ENCODE measurements around the gene LPP. TPM values are rescaled to one million over a fixed set of nuclear protein-coding genes. Genes with fewer than 3 reads are reported as not detected.
A peak's percentile ranks its signal among the peaks of the same experiment; 100 is the strongest.

Gene LPP
- total RNA-seq, 2 donors from 2014 or later: 46.6 to 92.4 TPM

DNA sequence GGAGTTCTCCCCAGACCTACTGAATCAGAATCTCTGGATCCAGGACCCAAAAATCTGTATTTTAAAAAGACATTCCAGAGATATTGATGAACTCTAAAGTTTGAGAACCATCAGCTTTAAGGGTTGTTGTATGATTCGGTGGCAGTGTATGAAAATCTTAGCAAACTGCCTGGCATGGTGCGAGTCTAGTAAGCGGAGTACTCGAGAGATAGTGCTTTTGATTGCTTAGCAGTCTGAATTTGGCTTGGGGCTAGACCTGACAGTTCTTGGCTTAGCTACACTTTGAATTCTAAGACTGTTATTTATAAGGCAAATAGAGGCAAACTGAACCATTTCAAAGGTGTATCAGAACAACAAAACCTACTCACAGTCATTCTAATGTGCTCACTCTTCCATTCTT, 329.0 kb downstream of the LPP start:
- no peak for ATAC-seq (replicated peaks)
- Mint-ChIP-seq H3K27me3 (no peaks in the 10 kb centered on the region), H3K36me3 (ENCODE audit: low read depth) (peaks cover 38% of the 10 kb centered on the region), H3K4me1 (peaks cover 7% of the 10 kb centered on the region), H3K4me3 (no peak overlapping the region), H3K27ac (no peak overlapping the region), H3K9me3 (peaks cover 6% of the 10 kb centered on the region)

DNA sequence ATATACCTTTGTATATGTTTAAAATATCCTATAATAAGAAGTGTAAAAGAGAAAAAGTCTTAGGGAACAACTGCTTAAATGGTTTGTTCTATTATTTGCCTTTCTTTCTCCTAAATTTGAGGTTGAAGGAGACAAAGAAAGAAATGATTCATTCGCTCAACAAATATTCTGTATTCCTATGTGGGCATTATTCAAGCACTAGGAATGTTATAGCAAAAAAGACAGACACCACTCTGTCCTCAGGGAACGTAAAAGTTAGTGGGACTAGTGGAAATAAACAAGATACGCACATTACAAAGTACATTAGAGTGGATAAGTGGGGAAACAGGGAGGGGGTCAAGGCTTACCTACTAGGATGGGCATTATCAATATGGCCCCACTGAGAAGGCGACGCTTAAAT, 332.2 kb downstream of the LPP start:
- Mint-ChIP-seq H3K27me3 (no peaks in the 10 kb centered on the region), H3K4me3 (no peak overlapping the region), H3K4me1 (peaks cover 8% of the 10 kb centered on the region), H3K9me3 (peaks cover 6% of the 10 kb centered on the region), H3K36me3 (ENCODE audit: low read depth) (peaks cover 62% of the 10 kb centered on the region), H3K27ac (no peak overlapping the region)
- ATAC-seq (replicated peaks): no peak

DNA sequence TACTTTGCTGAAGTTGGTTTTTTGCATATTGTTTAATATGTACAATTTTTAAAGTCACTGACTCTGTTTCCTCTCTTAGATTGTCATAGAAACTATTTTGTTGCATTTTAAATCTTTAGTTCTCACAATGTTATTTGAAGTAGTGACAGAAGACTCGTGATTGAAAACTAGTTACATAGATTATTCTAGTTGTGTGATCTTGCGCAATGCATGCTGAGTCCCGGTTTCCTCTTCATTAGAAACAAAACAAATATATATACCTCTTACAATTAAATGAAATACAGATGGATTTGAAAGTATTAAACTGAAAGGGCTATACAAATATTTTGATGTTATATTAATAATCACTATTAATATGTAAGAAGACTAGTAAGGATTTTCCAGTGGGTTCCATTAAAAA, 333.0 kb downstream of the LPP start:
- Mint-ChIP-seq H3K27ac (no peak overlapping the region), H3K27me3 (no peaks in the 10 kb centered on the region), H3K4me3 (no peak overlapping the region), H3K36me3 (ENCODE audit: low read depth) (peaks cover 70% of the 10 kb centered on the region), H3K4me1 (peaks cover 6% of the 10 kb centered on the region), H3K9me3 (peaks cover 2% of the 10 kb centered on the region)
- no peak for ATAC-seq (replicated peaks)

DNA sequence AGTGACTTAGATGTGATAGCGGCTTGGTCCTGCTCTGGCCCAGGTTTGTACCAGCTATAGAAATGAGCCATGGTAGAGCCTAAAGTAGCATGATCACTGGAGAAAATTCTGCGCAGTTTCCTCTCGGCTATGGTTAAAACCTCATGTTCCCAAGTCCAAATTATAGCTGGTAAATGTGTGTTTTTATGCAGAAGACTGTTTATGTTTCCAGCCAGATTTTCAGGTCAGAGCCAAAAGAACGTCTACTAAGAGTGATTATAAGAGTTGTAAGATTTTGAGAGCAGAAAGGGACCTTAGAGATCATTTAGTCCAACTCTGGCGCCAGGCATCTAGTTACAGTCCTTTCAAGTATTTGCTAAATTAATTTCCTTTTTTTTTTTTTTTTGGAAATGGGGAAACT, 333.7 kb downstream of the LPP start:
- H3K36me3 Mint-ChIP-seq (ENCODE audit: low read depth): peaks cover 72% of the 10 kb centered on the region
- H3K27ac Mint-ChIP-seq: no peak overlapping the region
- no peak overlapping the region for H3K4me3 Mint-ChIP-seq
- no peak for ATAC-seq (replicated peaks)
- no peaks in the 10 kb centered on the region for H3K9me3 Mint-ChIP-seq
- no peaks in the 10 kb centered on the region for H3K27me3 Mint-ChIP-seq
- H3K4me1 Mint-ChIP-seq: peaks cover 3% of the 10 kb centered on the region

DNA sequence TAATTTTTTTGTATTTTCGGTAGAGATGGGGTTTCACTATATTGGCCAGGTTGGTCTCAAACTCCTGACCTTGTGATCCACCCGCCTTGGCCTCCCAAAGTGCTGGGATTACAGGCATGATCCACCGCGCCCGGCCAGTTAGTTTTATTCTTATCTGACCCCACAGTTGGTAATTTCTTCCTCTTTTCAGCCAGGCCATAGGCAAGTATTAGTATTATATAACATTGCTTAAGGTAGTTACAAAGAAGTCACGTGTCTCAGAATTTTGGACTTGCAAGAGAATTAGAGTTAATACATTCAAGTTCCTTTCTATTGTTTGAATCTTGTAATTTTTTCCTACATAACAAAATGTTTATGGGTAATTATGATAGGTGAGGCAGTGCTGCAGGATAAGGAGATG, 334.8 kb downstream of the LPP start:
- Mint-ChIP-seq H3K27ac (no peak overlapping the region), H3K36me3 (ENCODE audit: low read depth) (peaks cover 77% of the 10 kb centered on the region), H3K4me1 (peaks cover 3% of the 10 kb centered on the region), H3K9me3 (no peaks in the 10 kb centered on the region), H3K4me3 (no peak overlapping the region), H3K27me3 (no peaks in the 10 kb centered on the region)
- ATAC-seq (replicated peaks): no peak

DNA sequence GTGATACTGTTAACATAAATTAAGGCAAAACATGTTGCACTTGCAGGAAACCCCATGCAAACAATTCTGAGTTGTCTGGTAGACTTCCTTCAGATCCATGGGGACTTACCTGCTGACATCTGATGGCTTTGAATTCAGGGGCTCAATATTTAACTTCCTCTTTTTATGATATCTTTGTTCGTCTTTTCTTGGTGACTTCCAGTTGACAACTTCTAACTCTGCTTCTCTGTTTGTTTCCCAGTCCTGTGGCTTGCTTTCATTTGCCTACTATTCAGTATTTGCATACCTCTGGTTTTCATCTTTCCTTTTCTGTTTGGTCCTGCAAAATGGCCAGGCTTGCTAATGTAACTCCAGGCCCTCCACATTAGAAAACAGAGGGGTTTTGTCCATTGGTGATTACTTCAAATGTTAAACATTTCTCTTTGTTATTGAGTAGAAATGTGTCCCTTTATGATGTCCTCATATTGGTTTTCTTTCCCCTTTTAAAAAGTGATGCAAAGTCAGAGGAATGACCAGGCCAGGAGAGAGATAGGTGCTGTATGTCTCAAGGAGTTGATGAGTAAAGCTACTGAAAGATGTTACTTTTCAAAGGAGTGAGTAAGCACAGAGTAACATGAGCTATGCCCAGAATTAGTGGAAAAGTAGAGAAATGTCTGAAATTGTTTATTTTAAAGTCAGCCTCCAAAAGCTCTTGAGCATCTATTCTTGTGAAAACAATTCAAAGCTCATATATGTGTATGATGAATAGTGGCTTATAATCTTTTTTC, 335.9 kb downstream of the LPP start:
- peaks cover 69% of the 10 kb centered on the region for H3K36me3 Mint-ChIP-seq (ENCODE audit: low read depth)
- no peak overlapping the region for H3K27ac Mint-ChIP-seq
- H3K27me3 Mint-ChIP-seq: no peaks in the 10 kb centered on the region
- peaks cover 3% of the 10 kb centered on the region for H3K4me1 Mint-ChIP-seq
- ATAC-seq (replicated peaks): peak; percentile 58
- H3K4me3 Mint-ChIP-seq: no peak overlapping the region
- H3K9me3 Mint-ChIP-seq: no peaks in the 10 kb centered on the region

DNA sequence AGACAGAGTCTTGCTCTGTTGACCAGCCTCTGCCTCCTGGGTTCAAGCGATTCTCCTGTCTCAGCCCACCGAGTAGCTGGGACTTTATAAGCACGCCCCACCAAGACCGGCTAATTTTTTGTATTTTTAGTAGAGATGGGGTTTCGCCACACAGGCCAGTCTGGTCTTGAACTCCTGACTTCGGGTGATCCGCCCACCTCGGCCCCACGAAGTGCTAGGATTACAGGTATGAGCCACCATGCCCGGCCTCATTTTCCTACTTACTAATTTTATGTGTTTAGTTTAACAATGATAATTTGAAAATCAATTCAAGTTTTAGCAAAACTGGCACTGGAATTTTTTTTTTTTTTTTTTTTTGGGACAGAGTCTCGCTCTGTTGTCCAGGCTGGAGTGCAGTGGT, 336.5 kb downstream of the LPP start:
- Mint-ChIP-seq H3K27me3 (no peaks in the 10 kb centered on the region), H3K36me3 (ENCODE audit: low read depth) (peaks cover 63% of the 10 kb centered on the region), H3K9me3 (no peaks in the 10 kb centered on the region), H3K27ac (no peak overlapping the region), H3K4me3 (no peak overlapping the region), H3K4me1 (peaks cover 3% of the 10 kb centered on the region)
- no peak for ATAC-seq (replicated peaks)

DNA sequence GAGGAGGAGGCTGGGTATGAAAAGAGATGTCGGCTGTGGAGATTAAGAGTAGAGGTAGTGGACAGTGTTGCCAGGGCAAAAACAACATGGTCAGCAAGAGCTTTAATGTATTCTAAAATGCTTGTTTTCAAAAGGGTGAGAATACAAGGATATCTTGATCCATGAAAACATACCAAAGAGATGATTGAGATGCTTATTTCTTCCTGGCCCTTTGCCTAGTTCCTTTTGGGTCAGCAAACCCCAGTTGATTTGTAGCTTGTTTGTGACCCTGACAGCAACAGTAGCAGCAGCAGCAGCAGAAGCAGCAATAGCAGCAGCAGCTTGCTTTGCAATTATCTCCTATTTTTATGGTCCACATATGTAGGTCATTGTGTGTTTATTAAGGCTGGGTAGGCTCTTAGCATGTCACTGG, 337.3 kb downstream of the LPP start:
- H3K9me3 Mint-ChIP-seq: no peaks in the 10 kb centered on the region
- H3K36me3 Mint-ChIP-seq (ENCODE audit: low read depth): peaks cover 56% of the 10 kb centered on the region
- H3K4me3 Mint-ChIP-seq: no peak overlapping the region
- peaks cover 3% of the 10 kb centered on the region for H3K4me1 Mint-ChIP-seq
- no peaks in the 10 kb centered on the region for H3K27me3 Mint-ChIP-seq
- H3K27ac Mint-ChIP-seq: no peak overlapping the region
- no peak for ATAC-seq (replicated peaks)

DNA sequence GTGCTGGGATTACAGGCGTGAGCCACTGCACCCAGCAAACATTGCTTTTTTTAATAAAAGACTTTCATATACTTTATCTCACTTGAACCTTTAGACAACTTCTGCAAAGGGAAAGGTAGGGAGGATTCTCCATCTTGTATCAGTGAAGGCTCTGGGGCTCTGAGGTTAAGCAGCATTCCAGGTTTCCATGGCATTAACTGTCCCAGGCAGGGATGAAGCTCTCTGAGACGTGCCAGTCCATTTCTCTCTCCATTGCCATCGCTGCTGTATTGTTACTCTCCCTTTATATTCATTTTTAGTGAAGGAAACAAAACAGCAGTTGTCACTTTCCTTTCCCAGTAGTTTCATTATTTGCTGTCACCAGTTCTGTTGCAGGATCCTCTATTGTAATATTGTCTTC, 342.4 kb downstream of the LPP start:
- no peak for ATAC-seq (replicated peaks)
- H3K4me3 Mint-ChIP-seq: no peak overlapping the region
- no peaks in the 10 kb centered on the region for H3K4me1 Mint-ChIP-seq
- no peaks in the 10 kb centered on the region for H3K9me3 Mint-ChIP-seq
- no peak overlapping the region for H3K27ac Mint-ChIP-seq
- peaks cover 13% of the 10 kb centered on the region for H3K36me3 Mint-ChIP-seq (ENCODE audit: low read depth)
- no peaks in the 10 kb centered on the region for H3K27me3 Mint-ChIP-seq

DNA sequence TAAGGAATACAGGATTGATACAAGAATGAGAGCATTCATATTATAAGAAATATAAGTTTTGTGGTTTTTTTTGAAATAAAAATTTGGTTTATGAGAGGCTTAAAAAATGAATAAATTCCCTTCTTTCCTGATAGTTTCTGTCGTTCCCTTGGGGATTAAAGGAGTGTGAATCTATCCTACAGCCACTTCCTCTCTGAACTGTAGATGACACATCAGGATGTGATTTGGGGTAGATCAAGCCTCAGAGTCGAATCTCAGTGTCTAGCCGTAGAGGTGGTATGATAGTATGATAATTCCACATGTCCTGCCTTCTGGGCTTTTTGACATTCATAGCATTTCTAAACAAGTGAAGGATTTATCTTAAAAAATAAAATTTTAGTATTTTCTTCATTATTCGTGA, 343.1 kb downstream of the LPP start:
- peaks cover under 1% of the 10 kb centered on the region for H3K9me3 Mint-ChIP-seq
- no peak overlapping the region for H3K27ac Mint-ChIP-seq
- H3K36me3 Mint-ChIP-seq (ENCODE audit: low read depth): peaks cover 7% of the 10 kb centered on the region
- H3K4me3 Mint-ChIP-seq: no peak overlapping the region
- no peaks in the 10 kb centered on the region for H3K4me1 Mint-ChIP-seq
- no peaks in the 10 kb centered on the region for H3K27me3 Mint-ChIP-seq
- ATAC-seq (replicated peaks): no peak

DNA sequence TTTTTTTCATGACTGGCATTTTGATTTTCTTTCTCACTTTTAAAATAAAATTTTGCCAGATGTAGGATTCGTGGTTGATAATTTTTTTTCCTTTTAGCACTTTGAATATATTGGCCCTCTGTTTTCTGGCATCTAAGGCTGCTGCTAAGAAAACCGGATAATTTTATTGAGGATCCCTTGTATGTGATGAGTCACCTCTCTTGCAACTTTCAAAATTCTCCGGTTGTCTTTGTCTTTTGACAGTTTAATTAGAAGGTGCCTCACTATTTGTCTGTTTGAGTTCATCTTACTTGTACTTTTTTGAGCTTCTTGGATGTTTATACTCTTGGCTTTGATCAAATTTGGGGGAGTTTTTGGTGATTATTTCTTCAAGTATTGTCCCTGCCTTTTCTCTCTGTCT, 349.7 kb downstream of the LPP start:
- no peak overlapping the region for H3K27ac Mint-ChIP-seq
- no peak for ATAC-seq (replicated peaks)

DNA sequence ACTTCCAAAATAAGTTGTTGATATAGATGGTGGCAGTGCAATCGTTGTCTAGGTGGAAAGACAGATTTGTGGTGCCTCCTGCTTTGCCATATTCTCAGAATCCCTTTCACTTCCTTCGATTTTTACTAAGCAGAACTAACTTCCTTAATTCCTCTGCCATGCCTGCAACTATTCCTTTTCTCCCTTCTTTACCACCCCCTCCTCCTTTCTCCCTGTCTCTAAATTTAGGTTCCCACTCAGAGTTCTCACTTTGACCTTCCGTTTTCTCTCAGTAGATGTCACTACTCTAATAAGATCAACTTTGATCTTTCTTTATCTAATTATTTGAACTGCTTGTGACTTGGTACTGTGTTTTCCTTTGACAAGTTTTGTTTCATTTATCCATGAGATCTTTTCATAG, 351.2 kb downstream of the LPP start:
- no peak overlapping the region for H3K27ac Mint-ChIP-seq
- no peaks in the 10 kb centered on the region for H3K27me3 Mint-ChIP-seq
- H3K4me3 Mint-ChIP-seq: no peak overlapping the region
- peaks cover 11% of the 10 kb centered on the region for H3K36me3 Mint-ChIP-seq (ENCODE audit: low read depth)
- peaks cover 16% of the 10 kb centered on the region for H3K9me3 Mint-ChIP-seq
- no peaks in the 10 kb centered on the region for H3K4me1 Mint-ChIP-seq
- ATAC-seq (replicated peaks): no peak

More for the DNA sequence above, 349.7 kb downstream of the LPP start:
- Mint-ChIP-seq H3K4me3 (no peak overlapping the region), H3K27me3 (no peaks in the 10 kb centered on the region), H3K9me3 (peaks cover 16% of the 10 kb centered on the region), H3K4me1 (no peaks in the 10 kb centered on the region), H3K36me3 (ENCODE audit: low read depth) (peaks cover 11% of the 10 kb centered on the region)

DNA sequence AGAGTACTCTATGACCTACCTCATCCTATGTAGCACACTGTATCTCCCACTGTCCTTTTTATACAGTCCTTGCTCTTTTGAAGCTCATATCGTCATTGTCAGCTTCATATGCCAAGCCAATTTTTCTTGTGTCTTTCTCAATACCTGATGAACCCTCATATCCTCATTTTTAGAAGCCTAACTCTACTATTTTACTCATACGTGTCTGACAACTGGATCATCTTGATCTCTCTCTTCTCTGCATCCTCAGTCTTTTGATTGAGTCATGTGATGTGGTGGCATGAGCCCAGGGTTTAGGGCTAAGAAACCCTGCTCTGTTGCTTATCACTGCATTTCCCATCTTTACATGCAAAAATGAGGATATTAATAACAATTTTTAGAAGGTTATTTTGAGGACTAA, 352.0 kb downstream of the LPP start:
- Mint-ChIP-seq H3K36me3 (ENCODE audit: low read depth) (peaks cover 11% of the 10 kb centered on the region), H3K27me3 (no peaks in the 10 kb centered on the region), H3K4me1 (no peaks in the 10 kb centered on the region), H3K9me3 (peaks cover 16% of the 10 kb centered on the region), H3K4me3 (no peak overlapping the region), H3K27ac (no peak overlapping the region)
- no peak for ATAC-seq (replicated peaks)

DNA sequence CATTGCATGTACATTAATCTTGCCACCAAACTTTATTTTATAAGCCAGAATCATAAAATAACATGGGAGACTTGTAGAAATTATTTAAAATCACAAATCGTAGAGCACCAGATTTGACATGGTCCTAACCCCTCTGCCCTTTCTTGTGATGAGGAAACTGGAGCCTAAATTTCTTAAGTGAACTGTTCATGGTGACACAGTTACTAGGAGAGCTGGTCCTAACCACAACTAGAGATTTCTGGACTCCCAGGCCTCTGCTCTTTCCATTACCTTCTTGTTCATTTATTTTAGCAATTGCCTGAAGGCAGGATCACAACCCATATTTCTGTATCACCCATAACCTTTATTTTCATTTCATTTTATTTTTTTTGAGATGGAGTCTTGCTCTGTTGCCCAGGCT, 352.5 kb downstream of the LPP start:
- Mint-ChIP-seq H3K9me3 (peaks cover 16% of the 10 kb centered on the region), H3K4me3 (no peak overlapping the region), H3K27me3 (no peaks in the 10 kb centered on the region), H3K36me3 (ENCODE audit: low read depth) (peaks cover 11% of the 10 kb centered on the region), H3K27ac (no peak overlapping the region), H3K4me1 (no peaks in the 10 kb centered on the region)
- ATAC-seq (replicated peaks): no peak

DNA sequence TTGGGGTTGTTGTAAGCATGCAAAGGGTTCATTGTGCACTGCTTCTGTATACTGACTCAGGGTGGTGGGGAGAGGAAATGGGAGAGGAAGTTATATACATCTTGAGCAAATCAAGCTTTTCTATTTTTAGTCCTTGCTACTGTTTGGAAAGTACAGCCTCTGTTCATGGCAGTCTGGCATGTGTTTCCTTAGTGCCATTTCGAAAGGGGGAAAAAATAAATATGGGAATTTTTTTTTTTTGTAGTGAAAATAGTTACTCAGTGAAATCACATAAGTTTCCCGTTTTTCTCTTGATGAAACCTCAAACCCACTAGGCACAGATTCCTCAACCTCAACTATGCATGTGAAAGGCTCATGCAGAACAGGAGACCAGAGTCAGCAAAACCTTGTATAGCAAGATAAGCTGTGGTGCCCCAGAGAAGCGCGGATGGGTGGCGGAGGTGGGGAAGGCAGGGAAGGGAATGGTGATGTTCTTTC, 353.3 kb downstream of the LPP start:
- peaks cover 19% of the 10 kb centered on the region for H3K36me3 Mint-ChIP-seq (ENCODE audit: low read depth)

More for the DNA sequence above, 353.3 kb downstream of the LPP start:
- no peaks in the 10 kb centered on the region for H3K27me3 Mint-ChIP-seq
- peaks cover 13% of the 10 kb centered on the region for H3K9me3 Mint-ChIP-seq
- H3K27ac Mint-ChIP-seq: no peak overlapping the region
- H3K4me3 Mint-ChIP-seq: no peak overlapping the region
- no peak for ATAC-seq (replicated peaks)
- H3K4me1 Mint-ChIP-seq: no peaks in the 10 kb centered on the region

Data from activated T-helper 17 cell treated with anti-CD3 and anti-CD28 coated beads, Interleukin-2, amount 50 U/mL, for 72 hours (primary cell).